AG09309 (cell line): Measurements from ENCODE around the gene DDX47.
"Not testable (repeated sequence)": the region's sequence is repeated elsewhere in the genome, so short reads cannot be mapped to it uniquely, and the experiment has no call there.

ENCODE experiments used
- DNase-seq: peaks from one replicate; pipeline ENCODE4 v3.0.0-alpha.2; 2010; ENCODE audit warnings: low read depth
- H3K4me3 ChIP-seq: 2 replicates; pipeline ENCODE4 v1.5.1; 2011; ENCODE audit warnings: mild to moderate bottlenecking, low read depth, low read length, moderate library complexity; ENCODE audit not compliant: control insufficient read depth
- TF ChIP-seq, protein P1 (sequence below): IDR thresholded peaks from 2 replicates; pipeline ENCODE4 v1.5.1; 2011; ENCODE audit warnings: mild to moderate bottlenecking, low read depth, low read length, inconsistent platforms; ENCODE audit not compliant: insufficient read depth, control insufficient read depth; ENCODE audit errors: missing control alignments

DDX47 gene

DNA sequence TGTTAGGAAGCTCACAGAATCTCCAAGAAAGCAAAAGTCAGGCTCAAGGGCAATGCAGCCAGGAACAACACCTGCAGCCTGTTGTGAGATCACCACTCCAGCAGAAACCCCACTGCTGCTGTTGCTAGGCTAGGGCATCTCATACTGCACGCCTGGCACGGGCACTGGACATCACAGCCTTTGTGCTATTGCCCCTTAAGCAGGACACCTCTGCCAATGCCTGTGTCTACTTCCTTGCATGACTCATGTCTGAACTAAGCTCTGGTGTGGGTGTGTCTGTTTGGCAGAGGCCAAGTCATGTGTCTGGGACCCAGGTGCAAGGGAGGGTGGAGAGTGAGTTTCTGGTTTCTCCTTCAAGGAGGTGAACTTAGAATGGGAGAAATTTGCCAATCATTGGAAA lies 10.0 kb upstream of the DDX47 start:
- DNase-seq, result peak; percentile 44
- no peak overlapping the region for H3K4me3 ChIP-seq
- TF ChIP-seq, protein P1, sequence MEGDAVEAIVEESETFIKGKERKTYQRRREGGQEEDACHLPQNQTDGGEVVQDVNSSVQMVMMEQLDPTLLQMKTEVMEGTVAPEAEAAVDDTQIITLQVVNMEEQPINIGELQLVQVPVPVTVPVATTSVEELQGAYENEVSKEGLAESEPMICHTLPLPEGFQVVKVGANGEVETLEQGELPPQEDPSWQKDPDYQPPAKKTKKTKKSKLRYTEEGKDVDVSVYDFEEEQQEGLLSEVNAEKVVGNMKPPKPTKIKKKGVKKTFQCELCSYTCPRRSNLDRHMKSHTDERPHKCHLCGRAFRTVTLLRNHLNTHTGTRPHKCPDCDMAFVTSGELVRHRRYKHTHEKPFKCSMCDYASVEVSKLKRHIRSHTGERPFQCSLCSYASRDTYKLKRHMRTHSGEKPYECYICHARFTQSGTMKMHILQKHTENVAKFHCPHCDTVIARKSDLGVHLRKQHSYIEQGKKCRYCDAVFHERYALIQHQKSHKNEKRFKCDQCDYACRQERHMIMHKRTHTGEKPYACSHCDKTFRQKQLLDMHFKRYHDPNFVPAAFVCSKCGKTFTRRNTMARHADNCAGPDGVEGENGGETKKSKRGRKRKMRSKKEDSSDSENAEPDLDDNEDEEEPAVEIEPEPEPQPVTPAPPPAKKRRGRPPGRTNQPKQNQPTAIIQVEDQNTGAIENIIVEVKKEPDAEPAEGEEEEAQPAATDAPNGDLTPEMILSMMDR, result no peak

DNA sequence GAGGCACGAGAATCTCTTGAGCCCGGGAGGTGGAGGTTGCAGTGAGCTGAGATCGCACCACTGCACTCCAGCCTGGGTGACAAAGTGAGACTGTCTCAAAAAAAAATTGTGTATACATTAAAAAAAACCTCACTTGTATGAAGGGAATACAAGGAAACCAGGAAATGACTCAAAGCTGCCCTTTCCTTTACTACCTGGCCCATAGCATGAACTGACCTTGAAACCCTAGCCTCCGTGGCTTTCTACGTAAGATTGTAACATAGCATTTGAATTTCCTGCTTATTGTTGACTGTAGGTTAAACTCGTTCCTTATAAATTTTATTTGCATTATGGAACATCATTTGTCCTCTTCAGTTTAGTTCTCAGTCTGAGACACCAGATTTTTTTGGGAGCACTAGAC lies 9.1 kb upstream of the DDX47 start:
- DNase-seq, result no peak
- TF ChIP-seq, protein P1, result no peak
- no peak overlapping the region for H3K4me3 ChIP-seq

DNA sequence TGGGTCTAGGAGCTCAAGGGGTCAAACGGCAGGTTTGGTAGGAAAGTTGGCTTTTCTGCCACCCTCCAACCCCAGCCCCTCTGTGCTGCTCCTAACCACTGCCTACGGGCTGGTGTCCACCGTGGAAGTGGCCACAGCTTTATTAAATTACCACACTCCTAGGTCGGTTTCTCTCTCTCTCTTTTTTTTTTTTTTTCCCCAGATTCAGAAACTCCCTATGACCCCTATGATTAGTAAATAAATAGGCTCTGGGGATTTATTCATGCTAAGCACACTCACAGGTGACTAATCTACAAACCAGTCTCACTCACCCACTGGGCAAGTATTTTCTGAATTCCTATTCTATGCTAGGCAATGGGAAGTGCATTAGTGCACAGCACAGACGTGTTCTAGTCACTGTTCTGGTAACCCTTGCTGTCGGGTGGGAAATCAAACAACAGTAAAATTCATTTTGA lies 8.7 kb upstream of the DDX47 start:
- H3K4me3 ChIP-seq, result no peak overlapping the region
- DNase-seq, result peak; percentile 80
- TF ChIP-seq, protein P1, result no peak

DNA sequence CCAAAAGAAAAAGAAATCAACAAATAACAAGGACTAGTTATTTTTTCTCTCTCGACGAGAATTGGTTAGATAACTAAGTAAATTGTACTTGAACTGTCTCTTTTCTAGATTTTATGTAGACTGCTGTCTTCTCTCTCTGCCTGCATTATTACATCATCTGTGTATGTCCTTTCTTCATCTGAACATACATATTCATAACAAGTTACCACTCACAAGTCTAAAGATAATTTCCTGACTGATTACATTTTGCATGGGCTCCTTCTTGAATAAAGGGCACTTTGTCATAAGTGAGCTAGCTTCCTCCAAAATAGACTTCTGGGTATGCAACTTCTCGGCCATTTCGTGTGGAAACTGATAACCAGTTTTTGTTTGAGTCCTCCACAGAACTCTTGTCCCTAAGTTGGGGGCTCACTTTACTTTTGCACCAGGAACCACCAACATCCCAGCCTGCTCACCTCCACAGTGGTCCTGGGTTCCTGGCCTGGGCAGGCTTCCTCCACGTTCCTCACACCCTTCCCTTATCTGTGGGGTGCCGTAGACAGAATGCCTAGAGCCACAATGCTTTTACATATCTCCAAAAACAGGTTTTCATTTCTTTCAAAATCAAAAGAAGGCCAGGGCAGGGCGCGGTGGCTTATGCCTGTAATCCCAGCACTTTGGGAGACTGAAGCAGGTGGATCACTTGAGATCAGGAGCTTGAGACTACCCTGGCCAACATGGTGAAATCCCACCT lies 6.2 kb upstream of the DDX47 start:
- no peak for DNase-seq
- TF ChIP-seq, protein P1, result no peak
- no peak overlapping the region for H3K4me3 ChIP-seq

DNA sequence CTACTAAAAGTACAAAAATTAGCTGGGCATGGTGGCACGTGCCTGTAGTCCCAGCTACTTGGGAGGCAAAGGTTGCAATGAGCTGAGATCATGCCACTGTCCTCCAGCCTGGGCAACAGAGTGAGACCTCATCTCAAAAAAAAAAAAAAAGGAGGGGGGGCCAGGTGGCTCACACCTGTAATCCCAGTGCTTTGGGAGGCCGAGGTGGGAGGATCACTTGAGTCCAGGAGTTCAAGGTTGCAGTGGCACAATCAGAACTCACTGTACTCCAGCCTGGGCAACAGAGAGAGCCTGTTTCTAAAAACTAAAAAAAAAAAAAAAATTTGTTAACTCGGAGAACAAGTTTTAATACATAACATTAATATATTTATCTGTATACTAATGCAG lies 5.6 kb upstream of the DDX47 start:
- not testable (repeated sequence) for H3K4me3 ChIP-seq, DNase-seq

DNA sequence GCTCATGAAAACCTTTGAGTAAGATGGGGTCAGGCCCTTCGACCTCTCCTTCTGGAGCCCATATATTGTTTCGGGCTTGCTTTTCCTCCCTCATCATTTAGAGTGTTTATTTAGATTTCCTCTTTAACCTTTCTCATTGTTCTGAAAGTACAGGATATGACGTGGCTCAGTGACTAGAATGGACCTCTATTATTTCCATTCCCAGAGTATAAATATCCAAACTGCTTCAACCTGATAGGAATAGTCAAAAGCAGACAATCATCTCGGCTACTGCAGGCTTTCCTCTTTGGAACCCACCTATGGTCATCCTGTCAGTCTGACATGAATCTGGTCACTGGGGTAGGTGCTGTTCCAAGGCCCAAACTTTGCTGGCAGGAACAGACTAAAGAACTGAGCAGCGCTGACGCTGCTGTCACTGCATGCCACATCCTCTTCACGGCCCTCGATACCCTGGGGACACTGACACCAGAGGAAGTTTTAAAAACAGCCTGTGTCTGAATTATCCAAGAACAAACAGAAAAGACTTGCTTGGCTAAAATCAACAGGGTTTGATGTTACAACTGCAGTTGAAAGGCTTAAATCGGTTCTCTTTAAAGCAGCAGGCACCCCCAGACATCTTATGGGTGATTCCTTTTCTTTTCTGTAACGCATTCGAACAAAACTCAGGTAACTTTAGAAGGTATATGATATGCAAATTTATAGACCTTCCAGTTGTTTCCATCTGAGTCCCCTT lies 5.0 kb upstream of the DDX47 start:
- TF ChIP-seq, protein P1, result no peak
- no peak overlapping the region for H3K4me3 ChIP-seq
- DNase-seq, result no peak

DNA sequence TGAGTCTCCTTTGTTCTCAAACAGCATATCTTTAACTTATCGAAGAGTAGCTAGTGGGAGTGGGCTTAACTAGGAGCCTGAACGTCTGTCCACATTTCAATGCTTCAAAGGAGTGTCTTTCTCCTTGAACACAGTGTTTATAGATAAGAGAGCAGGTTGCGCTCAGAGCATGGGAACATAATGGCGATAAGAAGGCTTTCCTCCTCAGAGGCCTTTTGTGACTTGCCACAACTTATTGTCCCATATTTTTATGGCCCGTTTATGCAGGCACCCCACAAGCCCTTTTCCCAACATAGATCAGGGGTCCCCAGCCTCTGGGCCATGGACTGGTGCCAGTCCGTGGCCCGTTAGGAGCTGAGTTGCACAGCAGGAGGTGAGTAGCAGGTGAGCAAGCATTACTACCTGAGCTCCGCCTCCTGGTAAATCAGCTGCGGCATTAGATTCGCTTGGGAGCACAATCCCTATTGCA lies 2.6 kb upstream of the DDX47 start:
- no peak overlapping the region for H3K4me3 ChIP-seq
- no peak for DNase-seq
- TF ChIP-seq, protein P1, result no peak
